HEK293 (cell line): ENCODE results near the gene DBX2.

ENCODE experiments used
- CTCF ChIA-PET: fragments of 350-600 bp; formaldehyde crosslinking; extraction: SDS; loops from one replicate; lab custom pipeline; 2021; ENCODE audit warnings: antibody characterized with exemption; lab: Yijun Ruan, JAX
- POLR2A ChIA-PET: fragments of 300-600 bp; formaldehyde crosslinking; extraction: SDS; loops from one replicate; lab custom pipeline; 2020; ENCODE audit warnings: antibody characterized with exemption, inconsistent platforms; lab: Yijun Ruan, JAX
- H3K27ac ChIP-seq: fragments of 200-500 bp; sonication (Bioruptor generic); 2 replicates; pipeline ENCODE4 v1.5.1; 2014; ENCODE audit warnings: low read depth, low read length, control low read depth, inconsistent platforms; ENCODE audit errors: extremely low read depth
- H3K36me3 ChIP-seq, 2 experiments: fragments of 200-500 bp in 1 of 2; sonication (Bioruptor generic) in 1 of 2; 1 replicate in 1 of 2; 2 replicates in 1 of 2; pipeline ENCODE4 v1.5.1; 2014 to 2017; ENCODE audit warnings: inconsistent platforms in 2 of 2, low read length in 2 of 2; ENCODE audit not compliant: control insufficient read depth in 2 of 2, insufficient read depth in 1 of 2
- H3K4me1 ChIP-seq: fragments of 200-500 bp; sonication (Bioruptor generic); 2 replicates; pipeline ENCODE4 v1.5.1; 2014; ENCODE audit warnings: mild to moderate bottlenecking, low read length, inconsistent platforms; ENCODE audit not compliant: control insufficient read depth, insufficient read depth
- H3K4me3 ChIP-seq: 2 replicates; pipeline ENCODE4 v1.5.1; 2011; ENCODE audit warnings: low read depth, mild to moderate bottlenecking, control low read depth, low read length, moderate library complexity
- H3K9me3 ChIP-seq: fragments of 200-500 bp; sonication (Bioruptor generic); 2 replicates; pipeline ENCODE4 v1.5.1; 2014; ENCODE audit warnings: low read depth, low read length, inconsistent platforms; ENCODE audit not compliant: control insufficient read depth, insufficient read depth
- EGR2 ChIP-seq: fragments of 450-650 bp; formaldehyde crosslinking; IDR thresholded peaks from 2 replicates; pipeline ENCODE4 v1.5.1; 2016; ENCODE audit warnings: low read depth, missing biosample characterization, missing genetic modification characterization
- GLIS1 ChIP-seq: fragments of 450-650 bp; formaldehyde crosslinking; IDR thresholded peaks from 2 replicates; pipeline ENCODE4 v1.5.1; 2016; ENCODE audit warnings: missing biosample characterization, missing genetic modification characterization
- GLIS2 ChIP-seq: fragments of 450-650 bp; formaldehyde crosslinking; IDR thresholded peaks from 2 replicates; pipeline ENCODE4 v1.5.1; 2016; ENCODE audit warnings: missing biosample characterization, missing genetic modification characterization
- IKZF3 ChIP-seq: fragments of 450-650 bp; IDR thresholded peaks from 2 replicates; pipeline ENCODE4 v1.5.0; 2018; ENCODE audit warnings: missing biosample characterization, mild to moderate bottlenecking, missing genetic modification characterization, moderate library complexity
- KLF1 ChIP-seq: fragments of 450-650 bp; formaldehyde crosslinking; IDR thresholded peaks from 2 replicates; pipeline ENCODE4 v1.5.1; 2016; ENCODE audit warnings: missing biosample characterization, missing genetic modification characterization
- KLF16 ChIP-seq: fragments of 450-650 bp; formaldehyde crosslinking; IDR thresholded peaks from 2 replicates; pipeline ENCODE4 v1.5.1; 2017; ENCODE audit warnings: missing biosample characterization, missing genetic modification characterization
- KLF8 ChIP-seq: fragments of 450-650 bp; formaldehyde crosslinking; IDR thresholded peaks from 2 replicates; pipeline ENCODE4 v1.5.1; 2016; ENCODE audit warnings: missing biosample characterization, missing genetic modification characterization
- KLF9 ChIP-seq: fragments of 450-650 bp; formaldehyde crosslinking; IDR thresholded peaks from 2 replicates; pipeline ENCODE4 v1.5.1; 2016; ENCODE audit warnings: missing biosample characterization, missing genetic modification characterization, low read depth
- REPIN1 ChIP-seq: fragments of 450-650 bp; formaldehyde crosslinking; IDR thresholded peaks from 2 replicates; pipeline ENCODE4 v1.5.1; 2017; ENCODE audit warnings: missing biosample characterization, missing genetic modification characterization, low read depth
- SP2 ChIP-seq: fragments of 450-650 bp; formaldehyde crosslinking; IDR thresholded peaks from 2 replicates; pipeline ENCODE4 v1.5.1; 2016; ENCODE audit warnings: missing biosample characterization, missing genetic modification characterization
- SP3 ChIP-seq: fragments of 450-650 bp; formaldehyde crosslinking; IDR thresholded peaks from 2 replicates; pipeline ENCODE4 v1.5.1; 2016; ENCODE audit warnings: missing biosample characterization, missing genetic modification characterization
- WT1 ChIP-seq: fragments of 450-650 bp; formaldehyde crosslinking; IDR thresholded peaks from 2 replicates; pipeline ENCODE4 v1.5.1; 2016; ENCODE audit warnings: missing biosample characterization, missing genetic modification characterization
- ZBTB20 ChIP-seq: fragments of 450-650 bp; formaldehyde crosslinking; IDR thresholded peaks from 2 replicates; pipeline ENCODE4 v1.5.1; 2016; ENCODE audit warnings: missing biosample characterization, missing genetic modification characterization
- ZBTB8A ChIP-seq: fragments of 450-650 bp; formaldehyde crosslinking; IDR thresholded peaks from 2 replicates; pipeline ENCODE4 v1.5.1; 2016; ENCODE audit warnings: missing biosample characterization, missing genetic modification characterization
- ZFHX2 ChIP-seq: fragments of 450-650 bp; formaldehyde crosslinking; conservative IDR thresholded peaks from 2 replicates; pipeline ENCODE4 v1.5.1; 2016; ENCODE audit warnings: missing biosample characterization, missing genetic modification characterization
- ZIC2 ChIP-seq: fragments of 450-650 bp; formaldehyde crosslinking; IDR thresholded peaks from 2 replicates; pipeline ENCODE4 v1.5.1; 2016; ENCODE audit warnings: missing biosample characterization, missing genetic modification characterization
- ZNF335 ChIP-seq: fragments of 450-650 bp; formaldehyde crosslinking; conservative IDR thresholded peaks from 2 replicates; pipeline ENCODE4 v1.5.1; 2016; ENCODE audit warnings: missing biosample characterization, missing genetic modification characterization
- ZNF549 ChIP-seq: fragments of 450-650 bp; IDR thresholded peaks from 2 replicates; pipeline ENCODE4 v1.5.1; 2018; ENCODE audit warnings: missing biosample characterization, missing genetic modification characterization, mild to moderate bottlenecking, inconsistent platforms, moderate library complexity
- ZNF558 ChIP-seq: fragments of 450-650 bp; formaldehyde crosslinking; IDR thresholded peaks from 2 replicates; pipeline ENCODE4 v1.5.1; 2016; ENCODE audit warnings: missing biosample characterization, missing genetic modification characterization
- ZNF560 ChIP-seq: fragments of 450-650 bp; formaldehyde crosslinking; IDR thresholded peaks from 2 replicates; pipeline ENCODE4 v1.5.1; 2017; ENCODE audit warnings: missing biosample characterization, missing genetic modification characterization, borderline replicate concordance
- ZNF561 ChIP-seq: fragments of 450-650 bp; IDR thresholded peaks from 2 replicates; pipeline ENCODE4 v1.5.1; 2018; ENCODE audit warnings: missing biosample characterization, missing genetic modification characterization, borderline replicate concordance
- ZNF654 ChIP-seq: fragments of 450-650 bp; formaldehyde crosslinking; IDR thresholded peaks from 2 replicates; pipeline ENCODE4 v1.5.1; 2016; ENCODE audit warnings: low read depth, missing biosample characterization, missing genetic modification characterization
- ZNF660 ChIP-seq: fragments of 450-650 bp; IDR thresholded peaks from 2 replicates; pipeline ENCODE4 v1.5.1; 2018; ENCODE audit warnings: missing biosample characterization, mild to moderate bottlenecking, missing genetic modification characterization
- ZNF777 ChIP-seq: fragments of 450-650 bp; formaldehyde crosslinking; IDR thresholded peaks from 2 replicates; pipeline ENCODE4 v1.5.1; 2017; ENCODE audit warnings: missing biosample characterization, missing genetic modification characterization, borderline replicate concordance
- TF ChIP-seq, protein P1 (sequence below): fragments of 450-650 bp; formaldehyde crosslinking; optimal IDR thresholded peaks from 2 replicates; pipeline ENCODE3; 2016; ENCODE audit warnings: missing biosample characterization, mild to moderate bottlenecking, missing genetic modification characterization
- TF ChIP-seq, protein P2 (sequence below): fragments of 450-650 bp; formaldehyde crosslinking; IDR thresholded peaks from 2 replicates; pipeline ENCODE4 v1.5.1; 2016; ENCODE audit warnings: missing biosample characterization, missing genetic modification characterization, borderline replicate concordance
- TF ChIP-seq, protein P3 (sequence below): fragments of 450-650 bp; formaldehyde crosslinking; IDR thresholded peaks from 2 replicates; pipeline ENCODE4 v1.5.1; 2016; ENCODE audit warnings: missing biosample characterization, missing genetic modification characterization
- TF ChIP-seq, protein P4 (sequence below): fragments of 450-650 bp; formaldehyde crosslinking; IDR thresholded peaks from 2 replicates; pipeline ENCODE4 v1.5.1; 2016; ENCODE audit warnings: missing biosample characterization, missing genetic modification characterization
- TF ChIP-seq, protein P5 (sequence below): fragments of 450-650 bp; formaldehyde crosslinking; IDR thresholded peaks from 2 replicates; pipeline ENCODE4 v1.5.1; 2017; ENCODE audit warnings: missing biosample characterization, missing genetic modification characterization

The DBX2 gene

DNA sequence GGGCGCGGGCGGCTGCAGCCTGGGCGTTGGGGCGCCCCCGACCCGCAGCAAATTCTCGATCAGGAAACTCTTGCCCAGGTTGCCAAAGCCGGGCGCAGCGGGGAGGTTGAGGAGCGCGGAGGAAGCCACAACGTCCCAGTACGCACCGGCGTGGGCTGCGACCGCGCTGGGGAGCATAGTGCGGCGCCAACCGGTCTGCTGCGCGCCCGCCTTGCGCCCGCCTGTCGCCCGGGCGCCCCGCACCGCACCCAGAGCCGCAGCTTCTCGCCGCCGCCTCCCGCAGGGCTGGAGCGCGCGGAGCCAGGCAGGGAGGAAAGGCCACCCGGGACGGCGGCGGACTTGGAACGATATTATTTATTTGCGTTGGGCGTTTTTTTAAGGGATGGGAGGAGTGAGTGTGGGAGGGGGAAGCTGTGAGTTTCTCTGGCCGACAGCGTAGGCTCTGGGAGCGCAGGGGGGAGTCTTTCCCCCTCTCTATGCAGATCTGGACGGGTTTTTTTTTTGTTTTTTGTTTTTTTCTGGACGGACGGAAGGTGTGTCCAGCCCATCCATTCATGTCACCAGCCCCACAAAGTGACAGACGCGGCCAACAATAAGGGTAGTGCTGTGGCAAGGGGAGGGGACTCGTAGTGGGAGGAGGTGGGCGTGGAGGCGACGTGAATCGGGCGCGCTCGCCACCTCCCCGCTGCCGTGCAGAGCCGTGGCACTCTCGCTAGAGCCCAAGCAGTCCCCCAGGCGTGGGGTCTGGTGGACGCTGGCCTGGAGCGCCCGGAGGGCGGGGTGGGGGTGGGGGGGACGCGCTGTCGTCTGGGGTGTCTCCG, at the start of gene DBX2:
Gene DBX2, minus strand, starts transcription at position 349 of the 821 bp plus-strand sequence. Its CDS starts 172 bp downstream, at position 177.
- H3K27ac ChIP-seq = no peak within 1 kb of the TSS; the same call in 1 of the 2 replicates
- H3K9me3 ChIP-seq = no peaks in the 10 kb centered on the region
- ChIA-PET CTCF (interaction anchor here (0.6 to 0.9 kb wide), 3 partner anchors 46 to 103 kb away, joined by 3 to 4 read pairs (median 3); no protein-coding TSS in a partner anchor), POLR2A (interaction anchor here (0.5 kb wide), 1 partner anchor 22 kb away, joined by 3 read pairs; no protein-coding TSS in a partner anchor)
- no peaks in the 10 kb centered on the region for H3K36me3 ChIP-seq
- H3K4me1 ChIP-seq = no peaks in the 10 kb centered on the region
- peak within 1 kb of the TSS; percentile 56 for H3K4me3 ChIP-seq
- no peak for TF ChIP-seq REPIN1 (tag by site-specific recombination)
- peak; percentile 78 for TF ChIP-seq ZNF561 (tag by site-specific recombination)
- TF ChIP-seq, protein P1, sequence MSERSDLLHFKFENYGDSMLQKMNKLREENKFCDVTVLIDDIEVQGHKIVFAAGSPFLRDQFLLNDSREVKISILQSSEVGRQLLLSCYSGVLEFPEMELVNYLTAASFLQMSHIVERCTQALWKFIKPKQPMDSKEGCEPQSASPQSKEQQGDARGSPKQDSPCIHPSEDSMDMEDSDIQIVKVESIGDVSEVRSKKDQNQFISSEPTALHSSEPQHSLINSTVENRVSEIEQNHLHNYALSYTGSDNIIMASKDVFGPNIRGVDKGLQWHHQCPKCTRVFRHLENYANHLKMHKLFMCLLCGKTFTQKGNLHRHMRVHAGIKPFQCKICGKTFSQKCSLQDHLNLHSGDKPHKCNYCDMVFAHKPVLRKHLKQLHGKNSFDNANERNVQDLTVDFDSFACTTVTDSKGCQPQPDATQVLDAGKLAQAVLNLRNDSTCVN = peak; percentile 58
- peak; percentile 67 for TF ChIP-seq SP2 (tag by site-specific recombination)
- TF ChIP-seq ZIC2 = peak; percentile 78
- no peak for TF ChIP-seq ZNF560 (tag by site-specific recombination)
- TF ChIP-seq SP3 (tag by site-specific recombination) = peak; percentile 93
- TF ChIP-seq KLF16 (tag by site-specific recombination) = peak; percentile 68; the same call in 1 of the 2 replicates
- 0 out of 2 replicates have a peak, but pooled peaks have one; percentile 22 for TF ChIP-seq ZNF660
- TF ChIP-seq, protein P2, sequence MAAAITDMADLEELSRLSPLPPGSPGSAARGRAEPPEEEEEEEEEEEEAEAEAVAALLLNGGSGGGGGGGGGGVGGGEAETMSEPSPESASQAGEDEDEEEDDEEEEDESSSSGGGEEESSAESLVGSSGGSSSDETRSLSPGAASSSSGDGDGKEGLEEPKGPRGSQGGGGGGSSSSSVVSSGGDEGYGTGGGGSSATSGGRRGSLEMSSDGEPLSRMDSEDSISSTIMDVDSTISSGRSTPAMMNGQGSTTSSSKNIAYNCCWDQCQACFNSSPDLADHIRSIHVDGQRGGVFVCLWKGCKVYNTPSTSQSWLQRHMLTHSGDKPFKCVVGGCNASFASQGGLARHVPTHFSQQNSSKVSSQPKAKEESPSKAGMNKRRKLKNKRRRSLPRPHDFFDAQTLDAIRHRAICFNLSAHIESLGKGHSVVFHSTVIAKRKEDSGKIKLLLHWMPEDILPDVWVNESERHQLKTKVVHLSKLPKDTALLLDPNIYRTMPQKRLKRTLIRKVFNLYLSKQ (tag by site-specific recombination) = no peak
- peak; percentile 98 for TF ChIP-seq ZBTB8A
- peak; percentile 88 for TF ChIP-seq EGR2 (tag by site-specific recombination)
- peak; percentile 85 for TF ChIP-seq GLIS1
- TF ChIP-seq ZNF654 (tag by site-specific recombination) = no peak
- TF ChIP-seq, protein P3, sequence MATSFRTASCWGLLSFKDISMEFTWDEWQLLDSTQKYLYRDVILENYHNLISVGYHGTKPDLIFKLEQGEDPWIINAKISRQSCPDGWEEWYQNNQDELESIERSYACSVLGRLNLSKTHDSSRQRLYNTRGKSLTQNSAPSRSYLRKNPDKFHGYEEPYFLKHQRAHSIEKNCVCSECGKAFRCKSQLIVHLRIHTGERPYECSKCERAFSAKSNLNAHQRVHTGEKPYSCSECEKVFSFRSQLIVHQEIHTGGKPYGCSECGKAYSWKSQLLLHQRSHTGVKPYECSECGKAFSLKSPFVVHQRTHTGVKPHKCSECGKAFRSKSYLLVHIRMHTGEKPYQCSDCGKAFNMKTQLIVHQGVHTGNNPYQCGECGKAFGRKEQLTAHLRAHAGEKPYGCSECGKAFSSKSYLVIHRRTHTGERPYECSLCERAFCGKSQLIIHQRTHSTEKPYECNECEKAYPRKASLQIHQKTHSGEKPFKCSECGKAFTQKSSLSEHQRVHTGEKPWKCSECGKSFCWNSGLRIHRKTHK (tag by site-specific recombination) = no peak
- peak; percentile 94 for TF ChIP-seq ZFHX2 (tag by site-specific recombination)
- TF ChIP-seq WT1 (tag by site-specific recombination) = 0 out of 2 replicates have a peak, but pooled peaks have one; percentile 11
- no peak for TF ChIP-seq ZNF549 (tag by site-specific recombination)
- peak; percentile 47 for TF ChIP-seq KLF1 (tag by site-specific recombination)
- TF ChIP-seq, protein P4, sequence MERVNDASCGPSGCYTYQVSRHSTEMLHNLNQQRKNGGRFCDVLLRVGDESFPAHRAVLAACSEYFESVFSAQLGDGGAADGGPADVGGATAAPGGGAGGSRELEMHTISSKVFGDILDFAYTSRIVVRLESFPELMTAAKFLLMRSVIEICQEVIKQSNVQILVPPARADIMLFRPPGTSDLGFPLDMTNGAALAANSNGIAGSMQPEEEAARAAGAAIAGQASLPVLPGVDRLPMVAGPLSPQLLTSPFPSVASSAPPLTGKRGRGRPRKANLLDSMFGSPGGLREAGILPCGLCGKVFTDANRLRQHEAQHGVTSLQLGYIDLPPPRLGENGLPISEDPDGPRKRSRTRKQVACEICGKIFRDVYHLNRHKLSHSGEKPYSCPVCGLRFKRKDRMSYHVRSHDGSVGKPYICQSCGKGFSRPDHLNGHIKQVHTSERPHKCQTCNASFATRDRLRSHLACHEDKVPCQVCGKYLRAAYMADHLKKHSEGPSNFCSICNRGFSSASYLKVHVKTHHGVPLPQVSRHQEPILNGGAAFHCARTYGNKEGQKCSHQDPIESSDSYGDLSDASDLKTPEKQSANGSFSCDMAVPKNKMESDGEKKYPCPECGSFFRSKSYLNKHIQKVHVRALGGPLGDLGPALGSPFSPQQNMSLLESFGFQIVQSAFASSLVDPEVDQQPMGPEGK (tag by site-specific recombination) = peak; percentile 72; the same call in 1 of the 2 replicates
- TF ChIP-seq, protein P5, sequence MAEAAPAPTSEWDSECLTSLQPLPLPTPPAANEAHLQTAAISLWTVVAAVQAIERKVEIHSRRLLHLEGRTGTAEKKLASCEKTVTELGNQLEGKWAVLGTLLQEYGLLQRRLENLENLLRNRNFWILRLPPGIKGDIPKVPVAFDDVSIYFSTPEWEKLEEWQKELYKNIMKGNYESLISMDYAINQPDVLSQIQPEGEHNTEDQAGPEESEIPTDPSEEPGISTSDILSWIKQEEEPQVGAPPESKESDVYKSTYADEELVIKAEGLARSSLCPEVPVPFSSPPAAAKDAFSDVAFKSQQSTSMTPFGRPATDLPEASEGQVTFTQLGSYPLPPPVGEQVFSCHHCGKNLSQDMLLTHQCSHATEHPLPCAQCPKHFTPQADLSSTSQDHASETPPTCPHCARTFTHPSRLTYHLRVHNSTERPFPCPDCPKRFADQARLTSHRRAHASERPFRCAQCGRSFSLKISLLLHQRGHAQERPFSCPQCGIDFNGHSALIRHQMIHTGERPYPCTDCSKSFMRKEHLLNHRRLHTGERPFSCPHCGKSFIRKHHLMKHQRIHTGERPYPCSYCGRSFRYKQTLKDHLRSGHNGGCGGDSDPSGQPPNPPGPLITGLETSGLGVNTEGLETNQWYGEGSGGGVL (tag by site-specific recombination) = peak; percentile 77
- 0 out of 2 replicates have a peak, but pooled peaks have one; percentile 11 for TF ChIP-seq IKZF3 (tag by site-specific recombination)
- TF ChIP-seq ZBTB20 (tag by site-specific recombination) = 0 out of 2 replicates have a peak, but pooled peaks have one; percentile 23
- TF ChIP-seq ZNF777 = peak; percentile 76
- peak; percentile 59; the same call in 1 of the 2 replicates for TF ChIP-seq GLIS2
- peak; percentile 81 for TF ChIP-seq KLF9
- TF ChIP-seq KLF8 (tag by site-specific recombination) = peak; percentile 71
- no peak for TF ChIP-seq ZNF558 (tag by site-specific recombination)
- peak; percentile 93 for TF ChIP-seq ZNF335 (tag by site-specific recombination)
